ENCODE data around the gene TSPAN11.

Gene TSPAN11

DNA sequence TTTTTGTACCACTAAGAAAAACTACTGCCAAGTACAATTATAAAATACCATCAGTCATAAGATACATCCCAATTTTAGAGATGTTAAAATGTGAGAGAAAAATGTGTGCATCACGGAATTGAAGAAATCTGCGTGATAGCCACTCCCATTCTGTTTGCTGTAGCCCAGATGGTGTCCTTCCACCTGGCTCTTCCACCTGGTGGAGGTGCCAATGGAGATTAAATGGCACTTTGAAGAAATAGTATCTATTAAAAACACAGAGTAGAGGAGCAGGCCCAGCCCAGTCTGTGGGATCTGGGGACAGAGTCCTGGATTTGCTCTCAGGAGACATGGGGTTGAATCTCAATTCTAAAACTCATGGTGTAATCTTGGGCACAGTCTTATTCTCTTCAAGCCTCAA is 35.5 kb downstream of the TSPAN11 start:
- DNase-seq (ENCODE audit: extremely low read depth, low read depth) = no peak
- TF ChIP-seq, protein P1, sequence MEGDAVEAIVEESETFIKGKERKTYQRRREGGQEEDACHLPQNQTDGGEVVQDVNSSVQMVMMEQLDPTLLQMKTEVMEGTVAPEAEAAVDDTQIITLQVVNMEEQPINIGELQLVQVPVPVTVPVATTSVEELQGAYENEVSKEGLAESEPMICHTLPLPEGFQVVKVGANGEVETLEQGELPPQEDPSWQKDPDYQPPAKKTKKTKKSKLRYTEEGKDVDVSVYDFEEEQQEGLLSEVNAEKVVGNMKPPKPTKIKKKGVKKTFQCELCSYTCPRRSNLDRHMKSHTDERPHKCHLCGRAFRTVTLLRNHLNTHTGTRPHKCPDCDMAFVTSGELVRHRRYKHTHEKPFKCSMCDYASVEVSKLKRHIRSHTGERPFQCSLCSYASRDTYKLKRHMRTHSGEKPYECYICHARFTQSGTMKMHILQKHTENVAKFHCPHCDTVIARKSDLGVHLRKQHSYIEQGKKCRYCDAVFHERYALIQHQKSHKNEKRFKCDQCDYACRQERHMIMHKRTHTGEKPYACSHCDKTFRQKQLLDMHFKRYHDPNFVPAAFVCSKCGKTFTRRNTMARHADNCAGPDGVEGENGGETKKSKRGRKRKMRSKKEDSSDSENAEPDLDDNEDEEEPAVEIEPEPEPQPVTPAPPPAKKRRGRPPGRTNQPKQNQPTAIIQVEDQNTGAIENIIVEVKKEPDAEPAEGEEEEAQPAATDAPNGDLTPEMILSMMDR (IDR thresholded peaks at IDR 0.05; ENCODE audit: low read depth, low read length, missing control alignments) = no peak

DNA sequence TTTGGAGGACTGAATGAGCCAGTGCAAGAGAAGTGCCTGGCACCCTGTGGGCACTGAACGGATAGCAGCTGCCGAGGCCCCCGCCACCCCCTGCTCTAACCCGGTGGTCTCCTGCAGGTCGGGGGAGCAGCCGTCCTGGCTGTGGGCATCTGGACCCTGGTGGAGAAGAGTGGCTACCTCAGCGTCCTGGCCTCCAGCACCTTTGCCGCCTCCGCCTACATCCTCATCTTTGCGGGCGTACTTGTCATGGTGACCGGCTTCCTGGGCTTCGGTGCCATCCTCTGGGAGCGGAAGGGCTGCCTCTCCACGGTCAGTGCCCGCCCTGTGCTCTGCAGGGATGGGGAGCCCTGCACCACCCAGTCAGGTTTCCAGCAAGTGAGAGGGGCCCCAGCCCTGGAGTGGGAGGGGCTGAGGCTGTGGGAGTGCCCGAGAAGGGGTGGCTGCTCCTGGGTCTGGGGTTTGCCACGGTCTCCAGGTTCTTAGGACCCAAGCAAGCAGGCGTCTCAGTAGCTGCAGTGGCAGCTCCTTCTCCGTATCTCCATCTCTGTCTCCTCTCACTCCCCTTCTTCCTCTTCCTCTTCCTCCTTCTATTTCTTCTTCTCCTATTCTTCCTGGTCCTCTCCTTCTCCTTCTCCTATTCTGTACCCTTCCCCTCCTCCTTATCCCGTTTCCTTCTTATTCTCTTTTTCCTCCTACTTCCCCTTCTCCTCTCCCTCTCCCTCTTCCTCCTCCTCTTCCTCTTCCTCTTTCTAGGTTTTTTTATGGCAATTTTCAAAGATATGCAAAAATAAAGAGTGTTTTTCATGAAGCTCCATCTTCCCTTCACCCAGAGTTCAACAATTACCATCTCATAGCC is 37.4 kb downstream of the TSPAN11 start:
- TF ChIP-seq, protein P1 (IDR thresholded peaks at IDR 0.05; ENCODE audit: low read depth, low read length, missing control alignments) = no peak
- no peak for DNase-seq (ENCODE audit: extremely low read depth, low read depth)
- no peak overlapping the region for H3K4me3 ChIP-seq (replicated peaks; ENCODE audit: low read depth, low read length)

More for the DNA sequence above, 35.5 kb downstream of the TSPAN11 start:
- H3K4me3 ChIP-seq (replicated peaks; ENCODE audit: low read depth, low read length) = no peak overlapping the region

DNA sequence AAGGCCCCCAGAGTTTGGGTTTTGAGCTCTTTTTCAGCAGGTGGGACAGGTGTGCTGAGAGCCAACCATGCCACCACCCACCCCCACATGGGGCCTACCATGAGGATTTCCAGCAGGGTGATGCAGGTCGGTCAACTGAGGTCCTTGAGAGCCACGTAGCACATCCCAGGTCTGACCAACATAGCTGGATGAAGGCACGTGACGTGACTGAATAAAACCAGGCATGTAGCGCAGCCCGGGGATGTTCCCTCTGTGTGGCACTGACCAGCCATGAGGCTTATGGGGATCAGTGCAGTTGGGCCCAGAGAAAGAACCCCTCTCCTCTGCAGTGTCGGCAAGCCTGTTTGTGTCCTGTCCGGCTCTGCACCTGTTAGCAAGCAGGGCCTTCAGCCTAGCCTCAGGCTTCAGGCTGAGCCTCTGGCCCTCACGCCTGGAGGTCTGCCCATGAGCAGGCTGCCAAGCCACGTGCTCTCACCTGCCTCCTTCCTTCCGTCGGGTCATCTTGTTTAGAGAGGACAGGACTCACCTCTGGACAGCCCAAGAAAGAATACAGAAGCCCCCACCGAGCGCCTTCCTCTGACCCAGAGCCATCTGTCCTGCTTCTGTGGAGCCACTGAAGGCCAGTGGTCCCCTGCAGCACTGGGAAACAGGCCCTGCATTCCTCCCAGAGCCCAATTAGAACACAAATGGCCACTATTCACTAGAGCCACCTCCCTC is 38.5 kb downstream of the TSPAN11 start:
- no peak for DNase-seq (ENCODE audit: extremely low read depth, low read depth)
- H3K4me3 ChIP-seq (replicated peaks; ENCODE audit: low read depth, low read length) = no peak overlapping the region
- TF ChIP-seq, protein P1 (IDR thresholded peaks at IDR 0.05; ENCODE audit: low read depth, low read length, missing control alignments) = no peak

DNA sequence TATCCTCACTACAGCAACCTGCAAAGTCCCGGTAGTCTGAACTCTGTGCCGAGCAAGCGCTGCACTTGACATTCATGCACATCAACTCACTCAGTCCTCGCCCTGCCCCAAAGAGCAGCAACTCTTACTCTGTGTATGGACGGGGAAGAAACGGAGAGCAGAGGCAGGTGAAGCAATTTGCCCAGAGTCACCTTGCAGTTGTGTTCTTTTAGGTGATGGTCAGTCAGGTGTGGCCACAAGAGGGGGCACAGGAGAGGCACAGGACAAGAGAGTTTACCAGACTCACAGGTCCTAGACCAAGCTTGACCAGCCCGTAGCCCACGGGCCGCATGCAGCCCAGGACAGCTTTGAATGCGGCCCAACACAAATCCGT is 39.1 kb downstream of the TSPAN11 start:
- H3K4me3 ChIP-seq (replicated peaks; ENCODE audit: low read depth, low read length) = no peak overlapping the region
- DNase-seq (ENCODE audit: extremely low read depth, low read depth) = no peak
- TF ChIP-seq, protein P1 (IDR thresholded peaks at IDR 0.05; ENCODE audit: low read depth, low read length, missing control alignments) = peak; percentile 27

DNA sequence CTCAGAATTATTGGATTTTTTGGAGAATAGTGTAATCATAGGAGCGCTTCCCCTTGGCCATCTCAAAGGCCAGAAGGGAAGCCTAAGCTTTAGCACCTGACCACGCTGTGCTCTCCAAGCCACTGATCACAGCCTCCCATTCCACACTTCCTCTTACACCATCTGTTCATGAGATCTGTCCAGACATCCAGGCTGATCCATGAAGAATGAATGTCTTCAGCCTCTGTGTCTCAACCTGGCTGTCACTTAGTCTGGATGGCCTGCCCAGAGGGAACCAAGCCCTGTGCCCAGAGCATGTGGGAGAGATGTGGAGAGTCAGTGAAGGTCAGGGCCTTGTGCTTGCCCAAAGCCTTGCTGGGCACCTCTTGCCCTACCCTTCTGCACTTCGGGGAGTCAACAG is 40.5 kb downstream of the TSPAN11 start:
- H3K4me3 ChIP-seq (replicated peaks; ENCODE audit: low read depth, low read length) = no peak overlapping the region
- DNase-seq (ENCODE audit: extremely low read depth, low read depth) = no peak
- TF ChIP-seq, protein P1 (IDR thresholded peaks at IDR 0.05; ENCODE audit: low read depth, low read length, missing control alignments) = no peak

DNA sequence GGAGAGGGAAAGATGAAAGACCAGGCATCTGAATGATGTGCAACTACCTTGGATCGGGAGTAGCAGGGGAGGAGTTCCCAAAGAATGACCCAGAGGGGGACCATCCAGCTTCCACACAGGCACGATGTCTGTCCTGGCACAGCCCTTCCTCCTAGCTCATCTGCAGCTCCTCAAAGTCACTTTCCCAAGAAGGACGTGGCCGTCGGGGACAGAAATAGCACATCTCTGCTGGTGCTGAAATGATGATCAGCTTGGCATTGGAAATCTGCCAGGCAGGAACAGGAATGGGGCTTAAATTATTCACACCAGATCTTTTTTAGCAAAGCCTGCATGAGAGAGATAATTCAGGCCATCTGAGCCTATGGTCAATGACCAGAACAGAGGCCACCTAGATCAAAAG is 41.7 kb downstream of the TSPAN11 start:
- H3K4me3 ChIP-seq (replicated peaks; ENCODE audit: low read depth, low read length) = no peak overlapping the region
- DNase-seq (ENCODE audit: extremely low read depth, low read depth) = no peak
- TF ChIP-seq, protein P1 (IDR thresholded peaks at IDR 0.05; ENCODE audit: low read depth, low read length, missing control alignments) = no peak

Data from HFF-Myc (cell line).